ENCODE measurements around the gene MTHFS.
"Not testable (repeated sequence)": the region's sequence is repeated elsewhere in the genome, so short reads cannot be mapped to it uniquely, and the experiment has no call there.

MTHFS gene

GRCh38 chr15:79915776-79916501, 19.1 kb upstream of the MTHFS start:
- not testable (repeated sequence) for DNase-seq (ENCODE audit: low read depth)

- no peak for DNase-seq (ENCODE audit: low read depth)
Measured at GRCh38 chr15:79914728-79915127, 17.9 kb upstream of the MTHFS start.

GRCh38 chr15:79909556-79910335, 12.9 kb upstream of the MTHFS start:
- DNase-seq (ENCODE audit: low read depth), result not testable (repeated sequence)

DNA sequence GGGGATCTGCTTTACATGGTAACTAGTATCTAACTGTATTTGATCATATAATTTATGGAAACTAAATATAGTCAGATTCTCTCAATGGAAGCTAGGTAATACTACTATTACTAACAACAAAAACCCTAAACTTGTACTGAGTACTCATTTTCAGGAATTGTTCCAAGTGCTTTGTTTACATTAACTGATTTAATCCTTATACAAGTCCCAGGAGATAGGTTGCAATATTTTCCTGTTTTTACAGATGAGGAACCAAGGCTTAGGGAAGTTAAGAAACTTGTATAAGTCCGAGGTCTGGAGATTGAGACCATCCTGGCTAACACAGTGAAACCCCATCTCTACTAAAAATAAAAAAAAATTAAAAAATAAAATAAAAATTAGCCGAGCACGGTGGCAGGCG, 7.5 kb upstream of the MTHFS start:
- no peak for DNase-seq (ENCODE audit: low read depth)

DNA sequence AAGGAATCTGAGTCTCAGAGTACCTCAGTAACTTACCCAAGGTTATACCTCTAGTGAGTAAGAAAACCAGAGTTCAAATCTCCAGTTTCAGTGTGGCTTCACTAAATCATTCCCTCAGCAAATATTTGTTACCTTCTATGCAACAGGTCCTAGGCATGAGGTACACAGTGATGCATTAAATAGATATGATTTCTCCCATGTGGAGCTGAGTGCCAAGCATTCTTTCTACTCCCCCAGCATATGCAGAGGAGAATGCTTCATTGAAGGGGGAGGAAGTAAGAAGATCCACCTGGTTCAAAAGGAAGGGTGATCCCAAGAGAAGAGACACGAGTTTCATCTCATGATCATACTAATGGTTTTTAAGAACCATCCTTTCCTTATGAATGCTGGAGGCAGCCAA, 6.8 kb upstream of the MTHFS start:
- DNase-seq (ENCODE audit: low read depth), result no peak

DNA sequence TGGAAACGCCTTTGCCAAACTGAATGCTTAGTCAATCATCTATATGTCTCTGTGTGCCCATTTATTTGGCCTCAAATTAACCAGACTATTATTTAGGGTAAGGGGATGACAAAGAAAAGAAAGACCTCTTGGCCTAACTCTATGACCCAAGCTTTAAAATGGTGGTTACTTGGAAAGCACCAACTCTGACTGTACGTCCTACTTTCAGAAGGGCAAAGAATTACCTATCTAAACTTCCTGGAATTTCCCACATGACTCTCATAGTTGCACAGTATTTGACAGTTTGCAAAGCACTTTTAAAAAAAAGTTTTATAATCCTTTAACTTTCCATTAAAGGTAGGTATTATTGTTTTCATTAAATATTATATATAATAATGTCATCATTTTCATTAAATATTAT, 6.3 kb upstream of the MTHFS start:
- DNase-seq (ENCODE audit: low read depth), result no peak

DNA sequence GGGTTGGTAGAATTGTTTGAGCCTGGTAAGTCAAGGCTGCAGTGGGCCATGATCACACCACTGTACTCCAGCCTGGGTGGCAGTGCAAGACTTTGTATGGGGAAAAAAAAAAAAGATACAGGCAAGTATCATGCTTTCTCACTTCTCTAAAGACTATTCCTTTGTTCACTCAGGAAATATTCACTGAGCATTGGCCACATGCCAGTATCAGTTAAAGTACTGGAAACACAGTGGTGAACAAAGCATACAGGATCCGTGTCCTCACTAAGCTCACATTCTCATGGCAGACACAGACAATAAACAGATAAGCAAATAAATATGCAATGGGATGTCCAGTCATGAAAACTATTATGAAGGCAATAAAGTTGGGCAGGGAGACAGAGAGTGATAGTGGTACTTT, 5.1 kb upstream of the MTHFS start:
- no peak for DNase-seq (ENCODE audit: low read depth)

DNA sequence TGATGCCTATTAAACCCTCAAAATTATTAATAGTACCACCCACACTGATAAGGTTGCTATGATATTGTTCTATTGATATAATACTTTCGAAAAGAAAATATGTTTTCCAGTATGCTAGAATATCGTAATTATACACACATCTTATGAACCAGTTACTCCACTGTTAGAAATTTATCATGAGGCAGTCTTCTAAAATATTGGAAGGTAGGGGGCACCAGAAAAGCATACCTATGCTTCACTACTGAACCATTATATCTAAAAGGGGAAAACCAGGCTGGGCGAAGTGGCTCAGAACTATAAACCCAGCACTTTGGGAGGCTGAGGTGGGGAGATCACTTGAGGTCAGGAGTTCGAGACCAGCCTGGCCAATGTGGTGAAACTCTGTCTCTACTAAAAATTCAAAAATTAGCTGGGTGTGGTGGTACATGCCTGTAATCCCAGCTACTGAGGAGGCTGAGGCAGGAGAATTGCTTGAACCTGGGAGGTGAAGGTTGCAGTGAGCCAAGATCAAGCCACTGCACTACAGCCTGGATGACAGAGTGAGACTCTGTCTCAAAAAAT, 4.1 kb upstream of the MTHFS start:
- DNase-seq (ENCODE audit: low read depth), result not testable (repeated sequence)

DNA sequence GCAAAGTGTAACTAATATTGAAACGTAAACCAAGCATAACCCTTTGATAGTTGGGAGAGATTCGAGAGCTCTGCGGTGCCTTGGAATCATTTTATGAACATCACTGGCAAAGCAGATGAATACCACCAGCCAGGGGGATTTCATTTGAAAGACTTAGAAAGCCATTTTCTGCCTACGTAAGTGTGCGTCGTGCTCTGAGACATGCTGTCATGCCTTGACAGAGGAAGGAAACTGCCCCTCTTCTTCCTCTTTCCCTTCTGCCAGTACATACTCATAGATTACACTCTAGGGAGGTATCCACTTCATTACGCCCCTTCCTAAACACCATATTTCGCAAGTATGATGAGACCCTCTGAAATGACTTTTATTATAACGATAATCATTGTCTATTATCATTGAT, 3.3 kb upstream of the MTHFS start:
- no peak for DNase-seq (ENCODE audit: low read depth)

DNA sequence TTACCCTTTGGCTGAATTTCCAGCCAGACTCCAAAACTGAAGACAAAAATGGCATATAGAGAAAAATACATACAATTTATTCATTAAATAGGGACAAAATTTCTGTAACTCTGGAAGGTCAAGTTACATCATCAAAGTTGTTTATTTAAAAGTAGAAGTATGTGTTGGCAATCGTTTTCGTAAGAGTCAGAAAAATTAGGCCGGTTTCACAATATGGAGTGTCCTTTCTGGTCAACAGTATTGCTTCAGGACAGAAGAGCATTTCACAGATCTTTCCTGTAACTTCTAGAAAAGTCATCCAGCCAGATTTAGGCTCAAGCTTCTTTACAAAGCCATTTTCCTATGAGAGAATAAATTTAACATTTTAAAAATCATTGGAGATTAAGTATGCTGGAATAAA, 2.0 kb upstream of the MTHFS start:
- not testable (repeated sequence) for DNase-seq (ENCODE audit: low read depth)

- no peak for DNase-seq (ENCODE audit: low read depth)
Measured at GRCh38 chr15:79898369-79898768, 1.6 kb upstream of the MTHFS start.

DNA sequence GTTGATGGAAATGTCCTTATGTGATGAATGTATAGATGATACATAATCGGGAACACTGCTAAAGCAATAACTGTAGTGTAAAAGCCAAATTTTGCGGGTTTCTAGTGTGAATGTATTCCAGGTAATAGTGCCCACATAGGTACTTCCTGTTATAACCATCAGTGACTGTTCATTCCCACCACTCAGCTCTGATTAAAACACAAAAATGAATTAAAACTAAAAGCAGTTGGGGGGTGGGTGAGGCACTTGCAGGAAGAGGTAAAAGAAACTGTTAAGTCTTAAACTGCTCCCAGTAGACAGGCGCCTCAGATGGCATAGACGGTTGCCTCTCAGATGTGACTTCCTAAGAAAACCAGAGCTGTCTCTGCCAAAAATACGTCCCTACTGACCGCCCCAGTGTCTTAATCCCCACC, 893 bp upstream of the MTHFS start:
- no peak for DNase-seq (ENCODE audit: low read depth)

GRCh38 chr15:79897380-79897678, 515 bp upstream of the MTHFS start:
- no peak for DNase-seq (ENCODE audit: low read depth)

DNA sequence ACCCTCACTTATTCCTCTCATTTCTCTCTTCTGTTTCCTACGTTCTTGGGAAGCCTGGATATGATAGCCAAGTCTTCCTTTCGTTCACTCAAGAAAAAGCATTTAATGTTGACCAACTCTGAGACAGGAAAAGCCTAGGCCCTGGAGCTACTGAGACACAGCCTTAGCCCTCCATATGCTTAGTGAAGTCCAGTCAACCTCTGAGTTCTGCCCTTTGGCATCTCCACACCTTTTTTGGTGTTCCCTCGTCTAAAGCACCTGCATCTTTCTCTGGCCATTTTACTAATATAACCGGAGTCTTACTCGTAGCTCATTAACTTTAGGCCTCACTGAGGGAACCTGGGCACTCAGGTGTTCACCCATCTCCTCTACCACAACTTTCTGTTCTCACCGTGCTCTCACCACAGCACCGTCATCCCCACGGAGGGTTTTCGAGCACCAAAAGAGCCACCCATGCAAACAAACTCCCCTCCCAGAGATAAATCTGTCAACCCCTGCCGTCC, 632 bp downstream of the MTHFS start:
- no peak for DNase-seq (ENCODE audit: low read depth)

GRCh38 chr15:79887054-79887930, 9.5 kb downstream of the MTHFS start:
- DNase-seq (ENCODE audit: low read depth), result no peak

DNA sequence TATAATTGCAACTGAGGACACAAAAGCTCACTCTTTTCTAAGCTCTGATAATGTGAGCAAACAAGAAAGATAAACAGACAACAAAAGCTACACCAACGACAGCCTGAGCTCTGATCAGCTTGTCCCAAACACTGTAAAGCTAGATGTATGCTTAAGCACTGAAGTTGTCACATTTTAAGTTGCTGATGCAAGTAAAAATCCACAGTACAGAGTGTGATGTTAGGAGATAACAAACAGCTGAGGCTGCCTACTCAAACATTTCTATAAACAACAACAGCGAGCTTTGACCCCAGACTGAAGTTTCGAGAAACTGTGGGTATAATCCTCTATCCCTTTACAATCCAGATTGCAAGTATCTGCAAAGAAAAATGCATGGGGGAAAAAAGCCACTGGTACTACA, 10.7 kb downstream of the MTHFS start:
- no peak for DNase-seq (ENCODE audit: low read depth)

- DNase-seq (ENCODE audit: low read depth), result no peak
Measured at GRCh38 chr15:79884204-79884596, 12.6 kb downstream of the MTHFS start.

DNA sequence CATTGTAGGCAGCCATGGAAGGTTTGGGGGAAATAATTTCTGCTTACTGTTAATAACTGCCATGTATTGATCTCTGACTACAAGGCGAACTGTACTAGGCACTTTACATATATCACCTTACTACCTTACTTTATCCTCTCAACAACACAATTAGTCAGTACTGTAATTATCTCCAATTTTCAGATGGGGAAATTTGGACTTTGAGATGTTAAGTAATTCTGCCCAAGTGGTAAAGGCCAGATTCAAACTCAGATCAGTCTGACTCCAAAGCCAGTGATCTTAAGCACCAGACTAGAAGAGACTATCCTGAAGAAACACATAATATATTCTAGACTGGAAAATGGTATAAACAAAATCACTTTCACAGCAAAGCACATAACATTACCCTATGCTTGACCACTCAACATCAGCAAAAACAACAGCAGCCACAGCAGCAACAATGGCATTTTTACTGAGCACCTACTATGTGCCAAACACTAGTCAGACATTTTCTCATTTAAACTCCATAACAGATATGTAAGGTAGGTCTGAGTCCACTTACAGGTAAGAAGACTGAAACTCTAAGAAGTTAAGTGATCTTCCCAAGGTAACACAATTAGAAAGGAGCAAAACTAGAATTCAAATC, 13.1 kb downstream of the MTHFS start:
- no peak for DNase-seq (ENCODE audit: low read depth)

DNA sequence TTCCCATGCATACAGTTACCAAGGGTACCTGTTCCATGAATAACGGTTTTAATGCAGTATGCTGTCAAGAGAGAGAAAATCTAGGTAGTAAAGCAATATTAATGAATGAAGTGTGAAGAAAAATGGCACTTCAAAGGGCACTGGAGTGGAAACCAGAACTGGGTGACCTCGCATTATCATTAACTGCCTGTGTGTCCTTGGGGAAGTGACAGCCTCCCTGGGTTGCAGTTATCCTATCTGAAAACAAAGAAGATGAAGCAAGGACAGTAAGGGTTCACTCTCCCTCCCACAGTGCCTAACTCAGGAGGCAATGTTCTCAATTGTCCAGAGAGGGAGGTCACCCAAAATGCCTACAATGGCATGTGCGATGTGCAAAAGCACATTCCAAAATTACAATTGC, 15.1 kb downstream of the MTHFS start:
- DNase-seq (ENCODE audit: low read depth), result no peak

DNA sequence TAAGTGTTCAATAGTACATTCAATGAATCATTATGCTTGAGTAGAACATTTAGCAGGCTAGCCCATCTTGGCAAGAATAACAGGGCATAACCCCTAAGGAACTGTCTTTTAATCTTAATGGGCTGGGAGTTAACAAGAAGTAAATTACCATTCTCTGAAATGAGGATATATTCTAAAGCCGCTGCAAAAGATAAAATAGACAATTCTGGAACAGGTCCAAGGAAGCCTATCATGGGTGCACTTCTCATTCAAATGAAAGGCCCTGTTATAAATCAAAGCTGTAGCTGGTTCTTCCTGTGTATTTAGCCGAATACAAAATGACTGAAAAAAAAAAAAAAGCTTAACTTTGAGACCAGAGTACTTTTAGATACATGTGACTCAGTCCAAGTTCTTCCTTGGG, 15.6 kb downstream of the MTHFS start:
- DNase-seq (ENCODE audit: low read depth), result no peak

- no peak for DNase-seq (ENCODE audit: low read depth)
Measured at GRCh38 chr15:79878078-79878705, 18.6 kb downstream of the MTHFS start.
